Middle frontal gyrus (tissue), 1 donor: ENCODE measurements around the gene LSM14B.
"Not testable (repeated sequence)": the region's sequence is repeated elsewhere in the genome, so short reads cannot be mapped to it uniquely, and the experiment has no call there.

Source experiments
- DNase-seq: peaks from one replicate; pipeline ENCODE4 v3.0.0-alpha.2; 2015; ENCODE audit warnings: low spot score; ENCODE audit errors: extremely low spot score

Gene LSM14B

GRCh38 chr20:62112368-62112767 lies 9.9 kb upstream of the LSM14B start:
- DNase-seq: no peak

- DNase-seq: no peak
Observed at GRCh38 chr20:62114894-62115293, 7.4 kb upstream of the LSM14B start.

- not testable (repeated sequence) for DNase-seq
Observed at GRCh38 chr20:62115800-62116407, 6.4 kb upstream of the LSM14B start.

GRCh38 chr20:62116558-62117361 lies 5.5 kb upstream of the LSM14B start:
- no peak for DNase-seq

- no peak for DNase-seq
Observed at GRCh38 chr20:62117362-62117646, 5.0 kb upstream of the LSM14B start.

- DNase-seq: no peak
Observed at GRCh38 chr20:62117658-62118057, 4.6 kb upstream of the LSM14B start.

GRCh38 chr20:62118113-62119043 lies 3.9 kb upstream of the LSM14B start:
- DNase-seq: no peak

GRCh38 chr20:62119115-62119514 lies 3.2 kb upstream of the LSM14B start:
- no peak for DNase-seq

GRCh38 chr20:62119591-62120364 lies 2.5 kb upstream of the LSM14B start:
- no peak for DNase-seq

- no peak for DNase-seq
Observed at GRCh38 chr20:62120365-62120762, 1.9 kb upstream of the LSM14B start.

GRCh38 chr20:62120990-62121775 lies 1.1 kb upstream of the LSM14B start:
- DNase-seq: no peak

- no peak for DNase-seq
Observed at GRCh38 chr20:62122654-62123449, 577 bp downstream of the LSM14B start.

GRCh38 chr20:62123450-62124118 lies 1.3 kb downstream of the LSM14B start:
- no peak for DNase-seq

GRCh38 chr20:62126141-62126540 lies 3.9 kb downstream of the LSM14B start:
- no peak for DNase-seq

GRCh38 chr20:62127799-62128198 lies 5.5 kb downstream of the LSM14B start:
- DNase-seq: no peak

GRCh38 chr20:62128502-62128901 lies 6.2 kb downstream of the LSM14B start:
- no peak for DNase-seq

GRCh38 chr20:62129731-62130531 lies 7.7 kb downstream of the LSM14B start:
- DNase-seq: no peak

- DNase-seq: no peak
Observed at GRCh38 chr20:62131560-62132320, 9.5 kb downstream of the LSM14B start.
